ENCODE measurements around the gene ADAMTS6.
"Not testable (repeated sequence)": the region's sequence is repeated elsewhere in the genome, so short reads cannot be mapped to it uniquely, and the experiment has no call there.

Gene ADAMTS6

DNA sequence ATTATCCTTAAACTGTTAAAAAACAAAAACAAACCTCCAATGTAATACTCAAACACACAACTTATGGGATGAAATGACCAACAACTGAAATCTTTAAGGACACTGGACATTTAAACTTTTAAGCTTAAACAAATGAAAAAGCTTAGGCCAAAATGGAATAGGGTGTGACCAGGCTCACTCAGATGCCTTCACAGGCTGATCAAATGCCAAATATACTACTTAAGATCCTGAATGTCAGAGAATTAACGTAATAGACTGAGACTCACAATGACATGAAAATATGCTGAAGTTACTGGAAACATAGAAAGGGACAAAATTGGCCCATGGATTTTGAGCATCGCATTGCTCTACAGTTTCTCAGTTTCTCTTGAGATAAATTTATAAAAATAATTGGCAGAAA lies 286.8 kb downstream of the ADAMTS6 start:
- DNase-seq: no peak

DNA sequence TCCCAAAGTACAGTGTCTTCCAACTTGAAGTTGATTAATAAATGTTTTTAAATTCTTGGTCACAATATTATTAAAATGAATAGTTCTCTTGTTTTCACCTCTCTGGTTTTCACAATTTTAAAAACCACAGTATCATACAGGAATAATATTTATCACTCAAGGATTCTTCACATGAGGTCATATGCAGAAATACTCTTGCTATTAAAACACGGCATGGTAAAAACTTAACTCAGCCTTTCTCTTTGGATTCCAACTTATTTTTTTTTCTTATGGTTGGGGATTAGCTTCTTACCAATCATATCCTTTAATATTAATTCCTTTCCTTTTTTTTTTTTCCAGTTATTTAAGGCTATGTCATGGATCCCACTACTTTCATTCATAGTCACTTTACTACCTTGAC lies 289.4 kb downstream of the ADAMTS6 start:
- DNase-seq: no peak

DNA sequence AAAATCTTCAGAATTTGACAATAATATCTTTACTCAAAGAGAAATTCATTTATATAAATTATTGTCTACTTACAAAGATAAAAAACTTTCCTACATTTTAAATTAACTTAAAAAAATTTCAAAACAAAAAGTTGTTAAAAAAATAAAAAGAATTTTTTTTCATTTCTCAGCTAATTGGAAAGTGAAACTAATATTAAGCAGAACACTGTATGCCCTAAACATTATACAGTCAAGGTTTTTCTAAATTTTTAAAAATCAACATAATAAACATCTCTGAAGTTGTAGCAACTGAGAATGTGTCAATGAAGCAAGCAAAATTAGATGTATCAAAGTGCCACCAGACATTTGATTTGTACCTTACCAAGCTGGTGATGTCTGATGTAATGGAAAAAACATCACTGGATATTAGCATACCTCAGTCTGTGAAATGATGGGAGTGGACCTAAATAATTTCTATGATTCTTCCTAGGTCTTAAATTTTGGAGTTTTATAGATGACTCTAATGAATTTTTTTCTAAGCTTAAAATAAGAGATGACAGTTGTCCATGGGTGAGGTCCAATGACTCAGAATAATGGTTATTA lies 290.1 kb downstream of the ADAMTS6 start:
- DNase-seq: no peak

DNA sequence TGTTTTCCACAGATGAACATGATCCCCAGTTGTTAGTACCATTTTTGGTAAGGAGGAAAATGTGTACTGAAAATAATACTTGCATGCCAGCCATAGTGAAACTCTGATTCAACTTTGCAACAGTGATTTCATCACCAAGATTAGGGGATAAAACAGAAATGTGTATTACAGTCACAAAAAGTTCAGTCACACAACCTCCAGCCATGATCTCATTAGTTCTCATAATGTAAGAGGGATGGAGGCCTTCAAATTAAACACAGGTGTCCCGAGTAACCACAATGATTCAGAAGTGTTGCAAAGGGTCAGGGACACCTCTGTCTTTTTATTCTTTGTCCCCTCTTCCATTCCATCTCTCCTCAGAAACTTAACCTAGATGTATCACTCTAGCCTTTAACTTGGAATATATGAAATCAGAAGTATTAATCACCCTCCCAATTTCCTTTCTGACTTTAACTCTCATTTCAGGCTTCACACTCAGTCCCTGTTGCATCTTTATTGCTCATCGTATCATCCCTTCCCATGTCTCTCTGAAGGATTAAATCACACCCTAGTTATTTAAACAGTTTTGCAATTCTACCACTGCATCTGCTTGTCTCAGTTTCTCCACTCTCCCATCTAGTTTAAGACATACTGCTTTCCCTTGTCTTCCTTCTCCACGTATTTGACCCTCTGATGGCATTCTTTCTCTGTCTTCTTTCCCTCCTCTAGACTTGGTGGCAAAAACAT lies 291.2 kb downstream of the ADAMTS6 start:
- no peak for DNase-seq

DNA sequence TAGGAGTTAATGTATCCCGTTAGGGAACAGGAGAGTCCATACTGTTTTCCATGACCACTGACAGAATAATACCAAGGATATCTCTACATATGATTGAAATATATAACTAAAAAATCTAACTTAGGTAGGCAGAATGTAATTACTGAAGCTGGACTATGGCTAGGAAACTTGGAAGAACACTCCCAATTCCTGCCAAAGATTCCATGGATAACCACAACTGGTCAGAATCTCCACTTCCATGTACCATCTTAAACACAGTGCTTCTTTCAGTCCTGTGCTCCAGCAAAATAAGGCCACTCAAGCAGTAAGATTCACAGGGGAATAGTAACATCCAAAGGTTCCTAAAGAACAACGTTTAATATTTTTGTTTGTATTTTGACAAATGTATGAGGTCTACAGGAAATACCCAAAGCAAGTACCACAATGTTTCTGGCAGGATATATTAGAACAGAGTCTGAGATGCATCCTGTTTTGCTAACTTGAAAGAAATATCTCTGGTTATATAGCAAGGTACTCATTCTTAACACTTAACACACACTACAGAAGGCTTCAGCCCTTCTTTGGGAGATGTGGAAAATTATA lies 295.0 kb downstream of the ADAMTS6 start:
- no peak for DNase-seq

DNA sequence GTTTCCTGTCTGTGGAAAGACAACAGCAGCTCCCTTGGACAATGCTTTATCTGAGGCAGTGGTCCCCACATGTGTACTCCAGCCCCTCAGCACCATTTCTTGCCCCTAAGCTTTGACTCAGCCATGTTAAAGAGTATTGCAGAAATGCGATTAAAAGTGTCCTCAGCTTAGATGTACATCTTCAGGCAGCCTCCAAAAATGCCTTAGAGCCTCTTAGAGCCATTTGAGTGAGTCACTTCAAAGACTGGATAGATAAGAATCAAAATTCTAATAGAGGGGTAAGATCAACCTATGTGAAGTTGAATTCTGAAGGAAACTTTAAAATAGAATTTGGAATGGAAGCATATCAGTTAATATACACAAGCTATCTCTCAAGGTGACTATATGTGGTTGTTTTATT lies 296.3 kb downstream of the ADAMTS6 start:
- DNase-seq: no peak

DNA sequence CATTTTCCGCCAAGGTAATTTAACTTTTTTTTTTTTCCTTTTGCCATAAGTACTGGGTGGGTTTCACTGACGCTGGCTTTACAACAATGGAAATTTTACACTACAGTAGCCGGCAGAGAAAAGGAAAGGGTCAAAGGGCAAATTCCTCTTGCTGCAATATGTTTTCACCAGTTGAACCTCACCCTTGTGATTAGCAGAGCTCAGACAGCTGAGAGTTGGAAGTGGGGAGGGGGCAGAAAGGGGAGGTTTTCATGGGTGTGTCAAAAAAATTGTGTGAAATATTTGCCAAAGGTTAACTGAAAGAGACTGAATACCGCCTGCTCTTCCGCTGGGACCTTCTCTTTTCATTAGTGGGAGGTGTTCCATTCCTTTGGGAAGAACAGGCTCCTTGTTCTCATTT lies 296.9 kb downstream of the ADAMTS6 start:
- no peak for DNase-seq

DNA sequence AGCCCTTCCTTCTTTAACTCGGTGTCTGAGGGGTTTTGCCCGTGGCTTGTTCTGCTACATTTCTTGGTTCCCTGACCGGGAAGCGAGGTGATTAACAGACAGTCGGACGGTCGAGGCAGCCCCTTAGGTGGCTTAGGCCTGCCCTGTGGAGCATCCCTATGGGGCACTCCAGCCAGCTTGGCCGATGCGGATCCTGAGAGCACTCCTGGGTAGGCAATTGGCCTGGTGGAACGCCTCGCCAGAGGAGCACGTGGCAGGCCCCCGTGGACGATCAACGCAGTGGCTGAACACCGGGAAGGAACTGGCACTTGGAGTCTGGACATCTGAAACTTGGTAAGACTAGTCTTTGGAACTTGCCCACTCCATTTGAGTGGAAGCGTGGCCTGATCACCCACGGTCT lies 307.5 kb downstream of the ADAMTS6 start:
- DNase-seq: not testable (repeated sequence)

DNA sequence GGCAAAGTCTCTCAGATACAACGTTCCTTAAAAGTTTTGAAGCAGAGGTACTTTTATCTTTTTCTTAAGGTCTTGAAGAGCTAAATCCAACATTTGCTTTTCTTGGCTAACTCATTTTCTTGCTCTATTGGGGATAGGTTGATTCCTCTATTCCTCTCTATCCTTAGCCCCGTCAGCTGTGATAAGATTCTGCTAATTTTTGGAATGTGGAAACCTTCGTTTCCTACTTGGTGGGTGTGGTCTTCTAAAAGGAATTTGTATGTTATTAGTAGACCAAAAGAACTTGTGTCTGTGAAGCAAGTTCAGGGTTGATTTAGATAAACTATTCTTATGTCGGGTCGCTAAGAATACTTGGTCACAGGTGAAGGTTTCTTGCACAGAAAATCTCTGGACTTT lies 308.6 kb downstream of the ADAMTS6 start:
- no peak for DNase-seq

DNA sequence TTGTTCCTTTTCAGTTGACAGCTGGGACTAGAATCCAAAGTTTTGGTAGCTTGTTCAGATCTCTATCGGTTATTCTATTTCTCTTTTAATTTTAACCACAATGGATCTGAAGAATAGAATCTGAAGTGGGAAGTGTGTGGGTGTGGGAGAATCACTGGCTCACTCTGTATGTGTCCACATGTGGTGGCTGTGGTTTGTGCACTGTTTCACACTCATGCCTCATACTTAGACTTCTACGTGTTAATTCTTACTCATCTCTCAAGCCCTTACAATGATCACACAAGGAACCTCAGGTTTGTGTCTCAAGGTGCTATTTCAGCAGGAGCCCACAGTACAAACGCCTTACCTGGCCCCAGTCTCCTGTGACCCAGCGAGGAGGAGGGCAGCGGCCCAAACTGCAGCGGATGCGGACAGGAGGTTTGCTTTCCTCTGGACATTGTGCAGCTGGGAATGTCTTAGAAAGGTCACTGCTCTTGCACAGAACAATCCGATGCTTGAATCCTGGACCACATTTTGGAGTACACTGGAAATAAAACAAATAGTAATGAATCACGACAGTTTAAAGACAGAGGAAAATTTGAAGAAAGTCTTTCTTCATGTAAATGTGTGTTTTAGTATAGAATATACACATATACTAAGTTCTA lies 309.1 kb downstream of the ADAMTS6 start:
- DNase-seq: no peak

DNA sequence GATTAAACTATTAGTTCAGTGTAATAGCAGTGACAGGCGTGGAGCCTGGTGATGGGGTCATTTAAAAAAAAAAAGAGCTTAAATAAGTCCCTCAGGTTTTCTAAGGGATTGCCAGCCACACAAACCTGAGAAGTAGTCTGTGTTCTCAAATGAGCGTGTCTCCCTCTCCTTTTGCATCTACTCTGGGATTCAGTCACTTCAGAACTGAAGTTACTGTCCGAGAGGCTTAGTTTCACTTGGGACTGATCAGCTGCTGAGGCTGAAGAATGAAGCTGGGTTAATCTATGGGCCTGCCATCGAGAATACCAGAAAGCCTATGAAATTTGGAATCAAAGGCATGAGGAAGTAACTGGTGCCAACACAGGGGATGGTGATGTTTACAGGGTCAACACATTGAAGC lies 310.1 kb downstream of the ADAMTS6 start:
- no peak for DNase-seq

DNA sequence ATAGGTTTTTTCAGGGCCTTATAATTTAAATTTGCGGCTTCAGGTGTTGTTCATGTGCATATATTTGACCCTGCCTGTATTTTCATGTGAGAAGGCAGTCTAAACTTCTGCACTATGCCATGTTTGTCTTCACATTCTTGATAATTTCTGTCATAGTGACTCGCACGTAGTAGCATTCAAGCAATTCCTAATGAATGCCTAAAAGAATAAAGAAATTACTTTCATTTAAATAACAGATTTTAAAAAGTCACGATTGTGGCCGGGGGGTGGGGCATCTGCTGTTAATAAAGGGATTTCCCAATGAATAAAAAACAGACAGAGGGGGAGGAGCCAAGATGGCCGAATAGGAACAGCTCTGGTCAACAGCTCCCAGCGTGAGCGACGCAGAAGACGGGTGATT lies 318.0 kb downstream of the ADAMTS6 start:
- no peak for DNase-seq

DNA sequence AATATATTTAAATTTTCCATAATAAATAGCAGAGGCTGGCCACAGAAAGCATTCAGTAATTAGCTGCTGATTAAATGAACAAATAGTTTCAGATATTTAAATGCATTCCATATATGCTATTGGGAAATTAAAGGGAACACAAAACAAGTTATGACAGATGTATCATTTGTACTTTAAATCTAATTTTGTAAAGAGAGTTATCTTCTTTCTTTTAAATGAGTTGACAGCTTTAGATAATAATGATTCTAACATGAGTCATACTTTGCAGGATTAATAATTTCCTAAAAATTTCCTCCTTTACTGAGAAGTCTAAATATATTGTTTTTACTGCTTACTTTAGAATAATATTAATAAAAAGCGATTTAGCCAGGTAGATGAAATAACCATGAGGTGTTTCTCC lies 320.1 kb downstream of the ADAMTS6 start:
- no peak for DNase-seq

DNA sequence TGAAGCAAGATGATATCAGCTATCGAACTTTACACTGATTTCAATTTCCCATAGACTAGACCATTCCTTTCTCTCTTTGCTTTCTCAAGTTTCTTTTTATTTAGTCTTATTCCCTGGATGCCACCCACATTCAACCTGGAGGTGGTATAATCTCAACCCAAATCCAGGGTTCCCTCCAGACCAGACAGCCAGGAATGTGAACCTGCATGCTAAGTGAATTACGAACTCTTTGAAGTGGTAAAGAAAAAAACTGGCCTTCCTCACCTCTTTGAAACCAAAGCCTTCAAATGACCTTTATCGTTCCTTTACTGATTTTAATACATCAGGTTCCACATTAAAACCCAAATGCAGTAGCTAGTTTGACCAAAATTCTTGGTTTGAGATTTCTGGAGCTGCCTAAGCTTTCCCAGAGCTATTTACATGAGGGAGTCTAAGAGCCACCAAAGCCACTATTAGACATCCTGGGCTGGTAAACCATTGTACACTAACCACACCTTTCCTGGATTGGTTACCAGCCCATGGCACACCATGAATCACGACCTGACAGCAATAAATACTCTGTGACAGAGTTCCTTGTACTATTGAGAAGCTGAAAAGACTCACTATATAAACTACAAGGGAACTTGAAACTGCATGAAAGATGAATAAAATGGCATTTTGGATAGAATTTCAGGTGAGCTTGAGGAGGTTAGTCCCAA lies 323.7 kb downstream of the ADAMTS6 start:
- DNase-seq: no peak

DNA sequence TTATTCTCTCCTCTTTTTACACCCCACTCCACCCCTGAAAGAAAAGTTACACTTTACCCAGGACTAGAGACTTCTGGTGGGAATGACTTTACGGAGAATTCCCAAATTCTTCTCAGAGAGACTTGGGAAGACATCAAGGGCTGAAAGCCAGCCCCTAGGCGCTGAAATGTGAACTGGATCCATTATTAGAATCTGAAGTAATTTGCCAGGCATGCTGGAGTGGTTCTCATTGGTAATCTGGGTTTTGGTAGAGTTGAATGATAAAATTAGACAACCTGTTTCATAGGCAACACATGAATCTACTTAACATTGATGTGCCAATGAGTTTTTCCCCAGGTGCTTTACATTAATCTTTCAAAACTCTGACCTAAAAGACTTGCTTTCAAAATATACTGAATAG lies 324.8 kb downstream of the ADAMTS6 start:
- DNase-seq: no peak

DNA sequence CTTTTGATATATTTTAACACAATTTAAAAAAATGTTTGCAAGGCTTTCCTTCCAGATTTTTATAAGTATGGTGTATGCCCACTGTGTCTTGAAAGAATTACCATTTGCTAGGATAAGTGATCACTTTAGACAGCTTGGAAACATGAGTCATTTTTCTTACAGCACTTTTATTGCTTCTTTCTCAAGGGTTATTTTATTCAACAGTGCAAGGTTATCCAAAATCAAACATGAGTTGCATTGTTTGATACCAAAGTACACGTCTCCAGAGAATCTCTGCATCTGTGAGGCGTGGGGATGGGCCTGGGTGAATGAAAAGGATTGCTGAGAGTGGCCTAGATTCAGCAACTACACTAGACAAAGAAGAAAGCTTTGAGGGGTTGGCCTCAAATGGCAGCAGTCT lies 329.6 kb downstream of the ADAMTS6 start:
- no peak for DNase-seq

DNA sequence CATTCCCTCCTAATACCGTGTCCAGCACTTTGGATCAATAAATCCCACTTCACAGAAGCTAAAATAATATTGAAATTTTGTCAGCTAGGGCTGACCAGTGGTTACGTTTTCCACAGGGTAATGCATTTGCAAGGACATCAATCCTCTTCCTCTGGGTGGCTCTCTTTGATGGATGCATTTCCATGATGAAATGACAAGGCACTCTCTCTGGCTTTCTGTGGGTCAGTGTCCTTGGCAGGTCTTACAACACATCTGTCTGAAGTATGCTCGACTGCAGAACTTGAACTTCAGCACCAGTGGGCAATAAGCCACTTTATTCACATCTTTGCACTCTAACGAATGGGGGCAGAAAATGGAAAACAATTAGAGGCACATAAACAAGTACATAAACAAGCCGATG lies 330.1 kb downstream of the ADAMTS6 start:
- no peak for DNase-seq

DNA sequence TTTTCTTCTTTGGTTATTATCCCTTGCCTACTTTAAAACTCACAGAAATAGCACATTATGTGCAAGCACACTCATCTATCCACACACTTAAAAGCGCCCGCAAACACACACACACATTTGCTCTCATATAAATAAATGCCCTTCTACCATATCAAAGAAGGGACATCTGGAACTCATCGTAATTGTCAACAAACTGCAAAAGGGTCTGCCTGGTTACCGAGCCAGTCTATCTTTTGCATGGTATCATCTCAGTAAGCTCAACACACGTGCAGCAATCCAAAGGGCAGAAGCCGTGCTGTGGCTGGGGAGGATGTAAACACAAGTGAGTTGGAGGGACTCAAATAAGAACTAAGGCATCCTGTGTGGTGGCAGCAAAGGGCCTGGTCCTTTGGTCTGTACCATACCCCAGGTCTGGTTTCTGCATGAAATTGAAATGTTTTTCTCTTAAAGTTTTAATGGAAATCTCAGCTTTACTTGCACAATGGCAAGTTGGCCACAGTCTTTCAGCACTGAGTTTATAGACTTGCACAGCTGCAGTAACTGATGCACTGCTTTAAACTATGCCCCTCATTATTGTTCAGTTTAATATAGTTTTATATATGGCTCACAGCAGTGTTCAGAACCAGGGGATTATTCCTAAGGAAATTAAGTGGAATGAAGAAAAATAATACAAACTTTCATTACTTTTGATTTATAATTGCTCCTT lies 331.0 kb downstream of the ADAMTS6 start:
- DNase-seq: no peak

DNA sequence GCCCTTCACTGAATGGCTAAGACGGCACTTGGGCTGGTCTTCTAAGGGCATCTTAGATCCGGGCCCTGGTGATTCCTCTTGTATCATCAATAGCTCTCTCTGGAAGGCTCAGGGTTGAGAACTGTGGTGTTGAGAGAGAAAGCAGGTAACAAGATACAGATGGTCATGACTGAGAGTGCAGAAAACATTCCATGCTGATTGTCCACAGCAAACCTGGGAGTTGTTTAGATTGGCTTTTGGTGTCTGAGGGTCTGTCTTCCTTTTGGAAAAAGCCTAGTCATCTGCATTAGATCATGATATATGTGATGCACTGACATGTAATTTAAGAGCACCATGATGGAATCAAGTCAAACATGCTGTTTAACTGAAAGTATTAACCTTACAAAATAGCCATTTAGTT lies 331.9 kb downstream of the ADAMTS6 start:
- DNase-seq: no peak

DNA sequence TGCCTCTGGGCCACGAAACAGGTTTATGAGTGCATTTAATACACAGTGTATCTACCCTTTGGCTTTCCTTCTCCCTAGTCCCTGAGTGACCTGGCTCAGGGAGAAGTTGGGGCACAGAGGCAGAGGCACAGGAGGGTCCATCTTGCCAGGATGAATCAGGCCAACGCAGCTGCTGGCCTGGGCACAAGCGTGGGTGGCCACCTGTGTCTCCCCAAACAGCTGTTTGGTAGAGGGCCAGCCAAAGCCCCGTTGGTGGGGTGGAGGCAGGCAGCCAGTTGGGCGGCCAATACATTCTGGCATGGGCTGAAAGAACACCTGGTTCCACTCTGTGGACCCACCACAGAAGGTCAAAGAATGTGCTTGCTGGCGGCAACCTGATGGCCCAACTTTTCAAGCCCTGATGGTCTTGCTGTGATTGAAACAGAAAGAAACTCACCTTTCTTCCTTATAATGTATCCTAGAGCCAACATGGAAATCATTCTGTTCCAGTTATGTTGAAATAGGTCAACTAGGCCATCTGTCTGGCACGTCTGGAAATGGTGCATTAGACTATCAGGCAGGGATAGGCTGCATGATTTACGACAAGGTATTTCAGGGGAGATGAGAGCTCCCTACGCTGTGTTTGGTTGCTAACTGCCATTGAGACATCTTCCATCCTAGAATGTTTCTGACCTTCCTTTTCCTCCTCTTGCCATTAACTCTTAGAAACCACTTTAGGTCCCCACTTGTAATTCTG lies 337.4 kb downstream of the ADAMTS6 start:
- DNase-seq: no peak

DNA sequence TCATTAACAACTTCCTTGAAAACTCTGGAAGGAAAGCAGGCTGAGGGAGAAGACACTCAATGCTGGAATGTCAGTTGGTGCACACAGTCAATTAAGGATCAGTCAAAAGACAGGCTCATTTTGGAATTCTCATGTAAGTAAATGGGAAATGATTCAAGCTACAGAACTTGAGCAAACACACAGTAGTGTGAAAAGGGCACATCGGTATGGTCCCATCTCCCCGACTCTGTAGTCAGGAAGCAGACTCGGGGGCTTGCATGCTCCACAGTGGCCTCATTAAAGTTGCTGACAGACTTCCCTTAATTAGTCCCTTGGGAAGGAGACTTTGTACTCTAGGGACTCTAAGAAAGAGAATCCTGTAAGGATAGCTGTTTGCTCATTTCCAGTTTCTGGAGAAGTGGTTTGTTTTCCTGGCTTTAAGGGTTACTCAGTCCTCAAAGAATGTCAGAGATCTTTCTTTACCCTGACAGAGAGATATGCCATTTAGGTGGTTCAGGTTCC lies 339.2 kb downstream of the ADAMTS6 start:
- DNase-seq: no peak

DNA sequence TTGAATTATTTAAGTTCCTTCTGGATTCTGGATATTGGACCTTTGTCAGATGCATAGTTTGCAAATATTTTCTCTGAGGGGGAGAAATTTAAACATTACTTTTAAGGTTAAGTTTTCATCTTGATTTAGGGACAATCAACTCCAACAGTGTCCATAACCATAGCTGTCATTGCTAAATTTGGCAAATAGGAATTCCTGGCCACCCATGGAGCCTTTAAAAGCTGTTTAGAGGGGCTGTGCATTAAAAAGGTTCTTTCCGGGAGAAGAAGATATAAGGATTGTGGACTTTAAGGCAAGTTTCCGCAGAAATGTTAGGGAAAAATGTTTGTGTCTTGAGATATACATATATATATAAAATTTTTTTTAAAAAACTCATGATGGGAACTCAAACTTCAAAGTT lies 339.7 kb downstream of the ADAMTS6 start:
- DNase-seq: no peak
